Stimulated activated CD8-positive, alpha-beta memory T cell treated with anti-CD3 and anti-CD28 coated beads, Interleukin-15, amount 100 ng/mL, for 1 hour (primary cell): ENCODE data around the gene LDB2.

ENCODE experiments used
- DNase-seq: peaks from one replicate; pipeline ENCODE4 v3.0.0-alpha.2; 2020; ENCODE audit warnings: low read depth

LDB2 gene

GRCh38 chr4:16757080-16757521, 141.3 kb downstream of the LDB2 start:
- DNase-seq: no peak

- DNase-seq: no peak
Observed at GRCh38 chr4:16754104-16754503, 144.3 kb downstream of the LDB2 start.

- DNase-seq: no peak
Observed at GRCh38 chr4:16752150-16752549, 146.3 kb downstream of the LDB2 start.

DNA sequence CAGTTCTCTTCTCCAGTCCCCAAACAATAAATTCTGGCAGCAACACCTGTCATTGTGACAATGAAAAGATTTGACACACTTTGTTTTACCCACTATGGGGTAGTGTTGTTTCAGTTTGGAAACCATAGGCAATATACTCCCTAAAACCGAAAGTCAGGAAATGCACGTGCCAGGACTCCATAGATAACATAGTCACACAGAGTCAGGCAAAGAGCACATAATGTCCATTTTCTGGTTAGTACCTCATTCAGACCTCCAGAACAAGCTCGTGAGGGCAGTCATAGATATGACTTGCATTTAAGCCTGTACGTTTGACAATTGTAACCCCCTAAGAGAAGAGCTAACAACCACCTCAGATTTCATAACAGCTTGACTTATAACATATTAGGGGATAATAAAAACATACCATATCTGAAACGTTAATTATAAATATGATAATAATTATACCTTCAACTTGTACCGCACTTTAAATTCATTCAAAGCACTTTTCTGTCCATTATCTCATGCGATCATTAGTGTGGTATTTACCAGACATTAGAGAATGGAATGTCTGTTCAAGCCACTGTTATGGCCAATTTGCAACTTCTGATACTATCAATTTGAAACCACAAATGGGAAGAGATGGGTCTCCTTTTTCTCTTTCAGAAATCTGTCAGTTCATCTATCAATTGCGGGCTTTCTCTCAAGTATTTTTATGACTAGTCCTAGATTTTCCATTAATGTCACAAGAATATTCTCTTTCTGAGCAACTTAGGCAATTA, 147.4 kb downstream of the LDB2 start:
- no peak for DNase-seq

GRCh38 chr4:16750216-16750615, 148.2 kb downstream of the LDB2 start:
- no peak for DNase-seq

- no peak for DNase-seq
Observed at GRCh38 chr4:16745887-16746286, 152.6 kb downstream of the LDB2 start.

GRCh38 chr4:16745009-16745635, 153.3 kb downstream of the LDB2 start:
- no peak for DNase-seq

GRCh38 chr4:16741287-16741686, 157.2 kb downstream of the LDB2 start:
- DNase-seq: no peak

- no peak for DNase-seq
Observed at GRCh38 chr4:16739997-16740624, 158.3 kb downstream of the LDB2 start.

GRCh38 chr4:16738558-16738957, 159.9 kb downstream of the LDB2 start:
- no peak for DNase-seq

DNA sequence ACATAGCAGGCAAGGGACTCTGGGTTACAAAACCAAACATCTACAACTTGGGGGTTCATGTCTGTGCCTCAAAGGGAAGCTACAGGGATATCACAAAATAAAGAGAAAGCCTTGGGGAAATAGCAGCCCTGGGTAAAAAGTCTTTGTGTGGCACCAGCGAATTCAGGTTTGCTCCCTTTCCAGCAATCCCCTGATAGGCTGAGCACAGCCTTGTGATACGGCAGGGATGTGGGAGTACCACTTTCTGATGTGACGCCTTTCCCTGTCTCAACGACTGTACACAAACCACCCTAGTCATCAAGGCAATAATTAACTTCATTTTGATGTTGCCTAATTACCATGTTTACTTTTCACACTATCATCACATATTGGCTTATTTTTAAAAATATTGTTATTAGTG, 164.9 kb downstream of the LDB2 start:
- DNase-seq: no peak

- DNase-seq: no peak
Observed at GRCh38 chr4:16732741-16733140, 165.7 kb downstream of the LDB2 start.

DNA sequence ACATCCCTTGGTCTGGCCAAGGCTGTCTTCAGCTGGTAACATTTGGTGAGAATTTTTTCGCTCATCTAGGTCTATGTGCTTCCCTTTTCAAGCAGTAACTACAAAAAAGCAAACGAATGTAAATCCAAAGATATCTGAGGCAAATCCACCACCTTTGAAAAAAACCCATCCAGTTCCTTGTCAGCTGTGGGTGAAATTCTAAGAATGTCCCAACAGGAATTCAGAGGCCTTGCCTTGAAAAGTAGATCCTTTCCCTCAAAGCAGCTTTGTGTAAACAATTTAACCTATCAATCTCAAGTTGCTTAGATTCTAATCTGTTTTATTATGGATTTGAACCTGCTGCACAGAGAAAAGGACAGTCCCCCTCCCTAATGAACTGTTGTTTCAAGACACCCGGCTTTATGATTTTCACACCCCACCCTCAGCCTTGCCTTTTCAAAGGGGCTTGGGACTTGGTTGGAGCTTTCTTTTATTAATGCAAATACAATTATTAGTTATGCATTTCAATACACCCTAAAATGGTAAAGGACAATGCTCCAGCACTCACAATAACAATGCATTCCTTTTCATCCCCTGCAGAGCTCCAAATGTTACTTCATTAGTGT, 166.6 kb downstream of the LDB2 start:
- no peak for DNase-seq

GRCh38 chr4:16730522-16731205, 167.8 kb downstream of the LDB2 start:
- DNase-seq: no peak

DNA sequence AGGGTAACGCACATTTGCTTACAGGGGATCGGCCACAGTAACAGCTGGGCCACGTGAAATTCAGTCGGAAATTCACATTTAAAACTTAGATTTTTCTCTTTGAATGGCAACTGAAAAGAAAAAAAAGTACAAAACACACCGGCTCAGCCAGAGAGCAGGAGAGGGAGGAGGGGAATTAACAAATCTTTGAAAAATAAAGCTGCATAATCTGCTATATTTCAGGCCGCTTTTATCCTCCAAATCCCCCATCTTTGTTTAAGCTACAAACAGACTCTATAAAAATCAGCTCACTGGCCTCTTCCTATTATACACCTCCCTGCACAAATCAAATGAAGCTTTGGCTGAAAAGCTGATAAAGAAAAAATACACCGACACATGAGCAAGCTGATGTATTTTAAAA, 169.1 kb downstream of the LDB2 start:
- no peak for DNase-seq

DNA sequence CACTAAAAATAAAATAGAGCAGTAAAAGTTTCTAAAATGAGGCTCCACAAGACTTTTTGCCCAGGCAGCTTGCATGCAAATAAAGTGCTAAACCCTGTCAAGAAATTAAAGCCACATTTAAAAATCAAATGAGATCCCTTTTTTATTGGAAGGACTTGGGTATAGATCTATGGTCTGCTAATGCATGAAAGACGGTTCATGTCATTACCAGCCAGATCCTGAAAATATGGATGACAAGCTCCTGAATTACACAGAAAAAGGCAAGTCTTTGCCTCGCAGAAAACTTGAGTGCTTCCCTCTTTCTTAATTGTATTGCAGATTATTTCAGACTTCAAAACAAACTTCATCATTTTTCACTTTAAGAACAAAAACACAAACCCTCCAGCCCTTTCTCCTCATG, 169.6 kb downstream of the LDB2 start:
- DNase-seq: no peak

DNA sequence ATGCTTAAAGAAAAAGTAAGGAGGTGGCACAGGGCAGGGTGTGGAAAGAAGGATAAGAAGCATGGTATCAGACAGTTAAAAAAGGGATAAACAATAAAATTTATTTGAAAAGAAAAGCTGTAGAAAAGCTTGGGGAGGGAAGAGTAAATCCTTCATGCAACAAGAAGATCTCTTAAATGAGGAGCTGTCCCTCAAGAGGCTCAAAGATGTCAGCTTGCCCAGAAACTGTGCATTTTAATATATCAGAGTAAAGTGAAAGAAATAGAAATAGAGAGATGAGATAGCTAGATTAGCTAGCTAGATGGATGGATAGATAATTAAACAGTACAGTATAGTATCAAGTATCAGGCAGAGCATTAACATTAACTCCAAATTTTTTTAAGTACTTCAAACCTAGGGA, 170.3 kb downstream of the LDB2 start:
- DNase-seq: no peak

- no peak for DNase-seq
Observed at GRCh38 chr4:16727218-16727617, 171.2 kb downstream of the LDB2 start.

GRCh38 chr4:16726368-16727050, 171.9 kb downstream of the LDB2 start:
- no peak for DNase-seq

DNA sequence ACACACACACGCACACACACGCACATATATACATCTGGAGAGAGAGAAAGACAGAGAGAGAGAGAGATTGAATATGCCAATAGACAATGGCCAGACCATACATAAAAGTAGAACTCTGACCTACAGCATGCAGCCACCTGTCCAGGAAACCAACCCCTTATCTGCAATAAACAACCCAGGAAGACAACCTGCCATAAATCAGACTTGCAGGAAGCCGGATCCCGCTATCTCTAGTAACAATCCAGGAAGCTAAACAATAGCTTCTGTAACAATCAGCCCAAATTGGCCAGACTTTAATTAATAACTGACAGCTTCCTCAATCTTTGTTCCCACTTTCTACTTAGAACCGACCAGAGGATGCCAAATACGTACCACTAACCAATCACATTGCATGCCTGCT, 173.2 kb downstream of the LDB2 start:
- no peak for DNase-seq

- no peak for DNase-seq
Observed at GRCh38 chr4:16722416-16722815, 176.0 kb downstream of the LDB2 start.
